Activated CD4-positive, alpha-beta T cell treated with anti-CD3 and anti-CD28 coated beads, Interleukin-2, amount 10 ng/mL, durations not matched to agents 24 days and 14 days (primary cell): ENCODE measurements around the gene GPAT3. TPM values are rescaled to one million over a fixed set of nuclear protein-coding genes. Genes with fewer than 3 reads are reported as not detected.
"Not testable (repeated sequence)": the region's sequence is repeated elsewhere in the genome, so short reads cannot be mapped to it uniquely, and the experiment has no call there.

Experiments used
- DNase-seq: peaks from one replicate; pipeline ENCODE4 v3.0.0; 2022
- H3K27ac Mint-ChIP-seq: one replicate; pipeline ENCODE4 v1.8.0; 2022; ENCODE audit warnings: mild to moderate bottlenecking, mixed read lengths
- H3K27me3 Mint-ChIP-seq: one replicate; pipeline ENCODE4 v1.8.0; 2022; ENCODE audit warnings: mixed read lengths
- H3K36me3 Mint-ChIP-seq: one replicate; pipeline ENCODE4 v1.8.0; 2022; ENCODE audit warnings: low read depth, mild to moderate bottlenecking, mixed read lengths
- H3K4me1 Mint-ChIP-seq: one replicate; pipeline ENCODE4 v1.8.0; 2021; ENCODE audit warnings: mixed read lengths
- H3K4me3 Mint-ChIP-seq: one replicate; pipeline ENCODE4 v1.8.0; 2022; ENCODE audit warnings: mild to moderate bottlenecking, moderate library complexity, mixed read lengths
- H3K9me3 Mint-ChIP-seq: one replicate; pipeline ENCODE4 v1.8.0; 2021; ENCODE audit warnings: mixed read lengths
- intact Hi-C: fragments of 100-400 bp; cut with micrococcal nuclease; formaldehyde crosslinking; loops from one replicate; pipeline ENCODE4 v1.15.1; 2023
- total RNA-seq: library from RNA; stranded (reverse); gene quantifications from 2 replicates; pipeline ENCODE4 v1.2.3, GENCODE V29; 2022

GPAT3 gene
- 3.6 and 3.7 TPM in 2 replicates for total RNA-seq

DNA sequence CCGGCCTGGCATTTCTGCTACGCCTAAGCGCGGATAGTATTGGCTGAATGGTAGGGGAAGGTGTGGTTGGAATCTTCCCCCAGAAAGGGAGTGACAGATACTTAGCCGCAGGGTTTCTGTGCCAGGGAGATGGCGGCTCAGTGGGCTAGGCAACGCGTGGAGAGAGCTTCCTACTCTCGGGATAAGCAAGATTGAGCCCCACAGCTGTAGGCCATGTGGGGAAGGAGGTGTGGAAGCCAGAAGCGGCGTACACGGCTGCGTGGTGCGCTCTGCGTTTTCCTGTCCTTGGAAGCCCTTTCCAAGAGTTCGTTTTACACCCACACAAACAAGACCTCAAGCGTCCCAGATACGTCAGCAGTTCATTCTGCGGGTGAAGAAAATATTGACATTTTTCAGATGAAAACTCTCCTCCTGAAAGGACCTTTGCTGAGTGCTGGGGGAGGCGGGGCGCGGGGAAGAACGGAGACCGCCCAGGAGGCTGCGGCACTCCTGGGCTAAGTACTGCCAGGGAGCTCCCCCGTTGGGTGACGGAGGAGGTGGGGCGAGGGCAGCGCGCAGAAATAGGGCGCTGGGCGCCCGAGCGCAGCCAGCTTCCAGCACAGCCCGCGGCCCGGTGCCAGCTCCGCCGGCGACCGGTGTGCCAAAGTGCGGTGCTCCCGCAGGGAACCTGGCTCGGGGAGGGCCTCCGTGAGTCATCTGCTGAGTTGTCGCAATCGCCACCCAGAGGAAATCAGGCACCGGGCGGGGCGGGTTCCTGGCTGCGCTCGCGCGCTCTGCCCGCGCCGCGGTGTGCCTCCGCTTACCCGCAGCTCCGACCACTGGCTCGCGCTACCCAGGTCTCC, at the start of gene GPAT3:
Gene GPAT3 (plus strand): TSS at position 589 of the 842 bp plus-strand sequence. CDS start 515 bp downstream, outside the sequence.
- Mint-ChIP-seq H3K27ac (peak within 1 kb of the TSS; percentile 61), H3K4me3 (peak within 1 kb of the TSS; percentile 87), H3K9me3 (no peaks in the 10 kb centered on the region), H3K4me1 (peaks cover 13% of the 10 kb centered on the region), H3K36me3 (no peaks in the 10 kb centered on the region), H3K27me3 (peaks cover 49% of the 10 kb centered on the region)
- peak; percentile 89 for DNase-seq
- intact Hi-C loops: loop anchor here (1.0 to 2.0 kb wide), 3 partner anchors 13 to 51 kb away; partner anchors contain the start of gene ABRAXAS1

DNA sequence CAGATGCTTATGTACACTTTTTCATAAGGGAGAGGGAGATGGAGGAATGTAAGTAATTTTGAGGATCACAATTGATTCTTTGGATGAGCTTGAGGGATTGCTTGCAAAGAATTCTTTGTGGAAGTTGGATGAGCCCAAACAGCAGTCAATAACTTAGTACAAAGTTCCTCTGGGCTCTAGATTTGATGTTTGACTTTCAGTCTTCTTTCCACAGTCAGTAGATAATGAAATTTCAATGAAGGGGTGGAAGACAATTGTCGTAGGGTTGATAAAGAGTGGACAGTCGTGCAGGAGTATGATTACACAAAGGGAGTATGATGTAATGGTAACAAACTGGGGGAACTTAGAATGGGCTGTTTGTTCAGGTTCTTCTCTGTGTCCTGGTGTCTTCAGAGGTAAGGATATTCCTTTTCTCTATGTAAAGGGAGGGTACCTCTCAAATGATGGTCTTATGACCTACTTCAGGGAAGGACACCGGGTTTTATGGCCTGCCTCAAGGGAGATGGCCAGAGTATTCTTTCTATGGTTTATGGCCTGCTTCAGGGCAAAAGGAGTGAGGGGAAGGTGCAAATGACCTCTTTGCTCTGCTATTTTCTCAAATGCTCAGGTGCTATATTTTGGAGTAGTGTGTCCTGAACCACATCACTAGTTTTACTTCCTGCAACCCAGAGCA, 49.3 kb upstream of the GPAT3 start:
- no peak for DNase-seq
- H3K27me3 Mint-ChIP-seq: no peaks in the 10 kb centered on the region
- H3K36me3 Mint-ChIP-seq: peaks cover 2% of the 10 kb centered on the region
- H3K4me3 Mint-ChIP-seq: no peak overlapping the region
- intact Hi-C loops: loop anchor here (10.0 kb wide), 1 partner anchor 1112 kb away; the partner anchor contains the start of gene HNRNPD
- no peak overlapping the region for H3K27ac Mint-ChIP-seq
- H3K4me1 Mint-ChIP-seq: peaks cover 7% of the 10 kb centered on the region
- H3K9me3 Mint-ChIP-seq: no peaks in the 10 kb centered on the region

- peaks cover 4% of the 10 kb centered on the region for H3K4me1 Mint-ChIP-seq
- H3K36me3 Mint-ChIP-seq: no peaks in the 10 kb centered on the region
- DNase-seq: no peak
- peaks cover 3% of the 10 kb centered on the region for H3K27me3 Mint-ChIP-seq
- intact Hi-C loops: loop anchor here (10.0 kb wide), 1 partner anchor 1115 kb away; the partner anchor contains the start of gene HNRNPD
- no peaks in the 10 kb centered on the region for H3K9me3 Mint-ChIP-seq
- H3K27ac Mint-ChIP-seq: no peak overlapping the region
- no peak overlapping the region for H3K4me3 Mint-ChIP-seq
Measured at GRCh38 chr4:83489711-83490326, 46.1 kb upstream of the GPAT3 start.

DNA sequence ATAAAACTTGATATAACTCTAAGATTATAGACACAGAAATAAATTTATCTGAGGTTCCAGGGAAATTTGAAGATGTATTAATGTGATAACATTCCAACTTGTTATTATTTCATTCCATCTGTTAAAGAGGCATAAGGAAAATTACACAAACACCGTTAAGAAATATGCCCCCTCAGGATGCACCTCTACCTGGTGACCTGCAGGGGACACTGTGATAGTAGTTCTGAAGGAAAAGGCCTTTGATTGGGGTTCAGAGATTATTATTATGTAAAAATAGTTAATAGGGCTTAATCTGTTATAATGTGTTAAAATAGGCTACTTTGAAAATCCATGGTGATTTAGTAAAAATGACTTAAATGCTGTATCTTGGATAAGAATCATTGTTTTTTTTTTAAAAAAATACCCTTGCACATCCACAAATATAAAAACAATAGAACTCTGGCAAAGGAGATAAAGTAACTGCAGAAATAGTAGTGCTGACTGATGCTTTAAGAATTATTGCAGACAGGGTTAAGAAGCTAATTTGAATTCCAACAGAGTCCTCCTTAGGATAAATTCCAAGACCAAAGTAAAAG, 44.9 kb upstream of the GPAT3 start:
- intact Hi-C loops: loop anchor here (1.0 kb wide), 1 partner anchor 149 kb away; no protein-coding TSS in a partner anchor
- H3K36me3 Mint-ChIP-seq: no peaks in the 10 kb centered on the region
- peaks cover 3% of the 10 kb centered on the region for H3K4me1 Mint-ChIP-seq
- H3K4me3 Mint-ChIP-seq: no peak overlapping the region
- peaks cover 3% of the 10 kb centered on the region for H3K27me3 Mint-ChIP-seq
- peak; percentile 71 for DNase-seq
- no peaks in the 10 kb centered on the region for H3K9me3 Mint-ChIP-seq
- no peak overlapping the region for H3K27ac Mint-ChIP-seq

DNA sequence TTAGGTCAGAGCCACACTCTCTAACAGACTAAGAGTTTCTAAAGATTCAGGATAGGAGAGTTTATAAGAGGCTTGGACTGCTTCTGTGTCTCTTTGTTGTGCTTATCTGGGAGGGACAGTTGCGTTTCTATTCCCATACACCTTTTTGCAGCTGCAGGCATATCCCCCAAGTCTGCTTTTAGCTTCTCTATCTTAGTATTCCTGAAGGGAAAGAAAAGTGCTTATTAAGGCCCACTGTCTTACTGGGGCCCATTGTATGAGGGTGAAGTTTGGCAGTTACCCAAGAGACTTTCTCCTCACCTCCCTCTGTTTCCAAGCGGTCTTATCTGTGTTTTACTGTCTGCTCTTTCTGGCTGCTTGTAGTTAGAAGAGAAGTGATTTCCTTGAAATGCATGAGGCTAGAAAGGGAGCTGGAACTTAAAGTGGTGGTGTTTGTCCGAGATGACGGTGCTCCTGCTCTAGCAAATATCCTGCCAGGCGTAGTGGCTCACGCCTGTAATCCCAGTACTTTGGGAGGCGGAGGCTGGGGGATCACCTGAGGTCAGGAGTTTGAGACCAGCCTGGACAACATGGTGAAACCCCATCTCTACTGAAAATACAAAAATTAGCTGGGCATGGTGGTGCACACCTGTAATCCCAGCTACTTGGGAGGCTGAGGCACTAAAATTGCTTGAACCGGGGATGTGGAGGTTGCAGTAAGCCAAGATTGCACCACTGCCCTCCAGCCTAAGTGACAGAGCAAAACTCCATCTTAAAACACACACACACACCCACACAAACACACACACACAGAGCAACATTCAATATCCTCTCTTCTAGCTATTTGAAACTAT, 39.6 kb upstream of the GPAT3 start:
- DNase-seq, H3K9me3 Mint-ChIP-seq, H3K4me3 Mint-ChIP-seq, H3K36me3 Mint-ChIP-seq, H3K4me1 Mint-ChIP-seq, H3K27ac Mint-ChIP-seq, intact Hi-C loops, H3K27me3 Mint-ChIP-seq: not testable (repeated sequence)

DNA sequence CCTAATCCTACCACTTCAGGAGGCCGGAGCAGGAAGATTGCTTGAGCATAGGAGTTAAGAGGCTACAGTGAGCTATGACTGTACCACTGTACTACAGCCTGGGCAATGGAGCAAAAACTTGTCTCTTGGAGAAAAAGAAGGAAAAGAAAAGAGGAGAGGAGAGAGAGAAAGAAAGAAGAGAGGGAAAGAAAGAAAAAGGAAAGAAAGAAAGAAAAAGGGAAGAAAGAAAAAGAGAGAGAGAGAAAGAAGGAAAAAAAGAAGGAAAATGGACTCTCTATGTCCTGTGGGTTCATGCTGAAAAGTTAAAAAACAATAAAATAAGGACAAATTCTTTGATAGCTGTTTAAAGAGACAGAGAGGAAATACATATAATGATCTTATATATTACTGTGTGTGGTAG, 37.7 kb upstream of the GPAT3 start:
- Mint-ChIP-seq H3K4me1 (peaks cover 1% of the 10 kb centered on the region), H3K4me3 (no peak overlapping the region), H3K9me3 (no peaks in the 10 kb centered on the region), H3K27me3 (peaks cover 5% of the 10 kb centered on the region), H3K36me3 (no peaks in the 10 kb centered on the region), H3K27ac (no peak overlapping the region)
- intact Hi-C loops: no loop called here
- DNase-seq: no peak

DNA sequence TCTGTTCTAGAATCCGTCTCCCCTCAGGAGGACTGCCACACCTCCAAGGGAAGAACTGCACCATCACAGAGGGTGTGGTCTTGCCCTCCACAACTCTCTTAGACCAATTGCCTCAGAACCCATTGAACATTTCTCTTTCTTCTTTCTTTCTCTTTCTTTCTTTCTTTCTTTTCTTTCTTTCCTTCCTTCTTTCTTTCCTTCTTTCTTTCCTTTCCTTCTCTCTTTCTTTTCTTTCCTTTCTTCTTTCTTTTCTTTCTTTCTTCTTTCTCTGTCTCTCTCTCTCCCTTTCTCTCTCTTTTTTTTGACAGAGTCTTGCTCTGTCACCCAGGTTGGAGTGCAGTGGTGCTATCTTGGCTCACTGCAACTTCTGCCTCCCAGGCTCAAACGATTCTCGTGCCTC, 34.2 kb upstream of the GPAT3 start:
- not testable (repeated sequence) for DNase-seq, H3K9me3 Mint-ChIP-seq, H3K36me3 Mint-ChIP-seq, H3K4me1 Mint-ChIP-seq, H3K4me3 Mint-ChIP-seq, H3K27me3 Mint-ChIP-seq, H3K27ac Mint-ChIP-seq
- intact Hi-C loops: loop anchor here (10.0 kb wide), 1 partner anchor 753 kb away; no protein-coding TSS in a partner anchor

GRCh38 chr4:83503974-83504373, 31.9 kb upstream of the GPAT3 start:
- Mint-ChIP-seq H3K36me3 (no peaks in the 10 kb centered on the region), H3K4me3 (no peak overlapping the region), H3K9me3 (no peaks in the 10 kb centered on the region), H3K4me1 (peaks cover 5% of the 10 kb centered on the region), H3K27ac (no peak overlapping the region), H3K27me3 (no peaks in the 10 kb centered on the region)
- intact Hi-C loops: loop anchor here (10.0 kb wide), 1 partner anchor 751 kb away; no protein-coding TSS in a partner anchor
- no peak for DNase-seq

- Mint-ChIP-seq H3K27ac (peak overlapping the region; percentile 23), H3K4me3 (no peak overlapping the region), H3K9me3 (no peaks in the 10 kb centered on the region), H3K4me1 (peaks cover 8% of the 10 kb centered on the region), H3K27me3 (no peaks in the 10 kb centered on the region), H3K36me3 (no peaks in the 10 kb centered on the region)
- DNase-seq: no peak
- intact Hi-C loops: loop anchor here (10.0 kb wide), 1 partner anchor 750 kb away; no protein-coding TSS in a partner anchor
Measured at GRCh38 chr4:83504503-83504902, 31.4 kb upstream of the GPAT3 start.

- Mint-ChIP-seq H3K27ac (no peak overlapping the region), H3K36me3 (no peaks in the 10 kb centered on the region), H3K4me1 (peaks cover 8% of the 10 kb centered on the region), H3K4me3 (no peak overlapping the region), H3K27me3 (no peaks in the 10 kb centered on the region), H3K9me3 (no peaks in the 10 kb centered on the region)
- intact Hi-C loops: loop anchor here (10.0 kb wide), 1 partner anchor 750 kb away; no protein-coding TSS in a partner anchor
- no peak for DNase-seq
Measured at GRCh38 chr4:83504996-83505395, 30.9 kb upstream of the GPAT3 start.

- intact Hi-C loops: loop anchor here (1.0 to 10.0 kb wide), 2 partner anchors 131 to 746 kb away; no protein-coding TSS in a partner anchor
- H3K9me3 Mint-ChIP-seq, H3K4me3 Mint-ChIP-seq, H3K36me3 Mint-ChIP-seq, H3K4me1 Mint-ChIP-seq, H3K27me3 Mint-ChIP-seq, H3K27ac Mint-ChIP-seq: not testable (repeated sequence)
- DNase-seq: peak; percentile 88
Measured at GRCh38 chr4:83509156-83509585, 26.7 kb upstream of the GPAT3 start.

DNA sequence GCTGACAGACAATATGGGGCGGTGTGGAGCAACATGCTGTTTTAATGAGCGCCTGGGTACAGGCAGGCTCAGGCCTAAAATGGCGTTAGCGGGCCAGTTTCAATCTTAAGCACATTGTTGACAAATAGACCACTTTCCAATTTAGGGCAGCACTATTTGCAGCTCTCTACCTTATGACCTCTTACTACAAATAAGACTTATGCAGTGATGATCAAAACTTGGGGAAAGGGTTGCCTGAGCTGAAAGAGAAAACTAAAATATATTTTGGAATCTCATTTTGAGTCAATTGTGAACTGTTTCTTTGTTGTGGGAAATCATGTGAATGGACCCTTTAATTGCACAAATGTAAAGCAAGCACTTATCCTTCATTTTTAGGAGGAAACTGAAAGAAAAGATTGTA, 25.5 kb upstream of the GPAT3 start:
- intact Hi-C loops: no loop called here
- no peak overlapping the region for H3K27ac Mint-ChIP-seq
- no peak for DNase-seq
- no peak overlapping the region for H3K4me3 Mint-ChIP-seq
- H3K27me3 Mint-ChIP-seq: peaks cover 3% of the 10 kb centered on the region
- no peaks in the 10 kb centered on the region for H3K36me3 Mint-ChIP-seq
- H3K9me3 Mint-ChIP-seq: no peaks in the 10 kb centered on the region
- H3K4me1 Mint-ChIP-seq: peaks cover 4% of the 10 kb centered on the region
